Smooth muscle cell (in vitro differentiated cells): Measurements from ENCODE around the gene ISCA2. TPM values are rescaled to one million over a fixed set of nuclear protein-coding genes. Genes with fewer than 3 reads are reported as not detected.
"Not testable (repeated sequence)": the region's sequence is repeated elsewhere in the genome, so short reads cannot be mapped to it uniquely, and the experiment has no call there.

ENCODE experiments used
- DNase-seq: peaks from one replicate; lab custom pipeline; 2025; ENCODE audit not compliant: unreplicated experiment; lab: John Stamatoyannopoulos, UW
- H2AFZ ChIP-seq: fragments of 200-600 bp; sonication (generic); 2 replicates; pipeline ENCODE4 v1.6.0; 2016; ENCODE audit warnings: antibody characterized with exemption, low read depth, mild to moderate bottlenecking
- H3F3A ChIP-seq: fragments of 200-600 bp; sonication (generic); 2 replicates; pipeline ENCODE4 v1.6.0; 2017; ENCODE audit warnings: antibody characterized with exemption, low read depth
- H3K27ac ChIP-seq: fragments of 200-600 bp; sonication (generic); 2 replicates; pipeline ENCODE4 v1.5.1; 2016; ENCODE audit warnings: low read depth, mild to moderate bottlenecking
- H3K27me3 ChIP-seq: fragments of 200-600 bp; sonication (generic); 2 replicates; pipeline ENCODE4 v1.6.1; 2016; ENCODE audit warnings: low read depth, mild to moderate bottlenecking
- H3K36me3 ChIP-seq: fragments of 200-600 bp; sonication (generic); 2 replicates; pipeline ENCODE4 v1.5.1; 2016; ENCODE audit warnings: low read depth
- H3K4me1 ChIP-seq: fragments of 200-600 bp; sonication (generic); 2 replicates; pipeline ENCODE4 v1.5.1; 2016; ENCODE audit warnings: low read depth
- H3K4me2 ChIP-seq: fragments of 200-600 bp; sonication (generic); 2 replicates; pipeline ENCODE4 v1.6.0; 2016; ENCODE audit warnings: mild to moderate bottlenecking
- H3K4me3 ChIP-seq: fragments of 200-600 bp; sonication (generic); 2 replicates; pipeline ENCODE4 v1.5.1; 2016; ENCODE audit warnings: mild to moderate bottlenecking
- H3K79me2 ChIP-seq: fragments of 200-600 bp; sonication (generic); 2 replicates; pipeline ENCODE4 v1.6.0; 2016; ENCODE audit warnings: low read depth, mild to moderate bottlenecking
- H3K9ac ChIP-seq: fragments of 200-600 bp; sonication (generic); 2 replicates; pipeline ENCODE4 v1.6.0; 2016; ENCODE audit warnings: low read depth
- H3K9me3 ChIP-seq: fragments of 200-600 bp; sonication (generic); replicated peaks from 2 replicates; pipeline ENCODE4 v1.5.1; 2016; ENCODE audit warnings: low read depth
- H4K20me1 ChIP-seq: fragments of 200-600 bp; sonication (generic); 2 replicates; pipeline ENCODE4 v1.6.0; 2016; ENCODE audit warnings: low read depth
- CTCF ChIP-seq: fragments of 200-600 bp; sonication (generic); IDR thresholded peaks from 2 replicates; pipeline ENCODE4 v1.5.1; 2017; ENCODE audit warnings: borderline replicate concordance, mild to moderate bottlenecking, antibody characterized with exemption; ENCODE audit not compliant: insufficient read depth, poor library complexity, severe bottlenecking
- WGBS: methylation state at CpG from one replicate; pipeline ENCODE4 v1.1.7; 2016; ENCODE audit warnings: low lambda C conversion rate; 5-methylcytosine and 5-hydroxymethylcytosine counted together
- polyA plus RNA-seq: library from polyadenylated mRNA; unstranded; fragments of >200 nt; fragmentation: Nextera tagmentation; extraction: Ambion mirVana; gene quantifications from 2 replicates; pipeline ENCODE4 v1.2.1, GENCODE V29; 2016
- total RNA-seq: library from RNA; depleted of rRNA; stranded (reverse); fragments of >200 nt; gene quantifications from 2 replicates; pipeline ENCODE4 v1.2.3, GENCODE V29; 2014

The ISCA2 gene
- total RNA-seq, result 15.0 and 23.3 TPM in 2 replicates
- polyA plus RNA-seq, result 65.8 and 79.2 TPM in 2 replicates

GRCh38 chr14:74493343-74494261 is at the start of gene ISCA2:
ISCA2 (plus strand) TSS chr14:74493765; CDS start chr14:74493775, 10 bp downstream.
- H3K79me2 ChIP-seq, result peaks cover 4% of the 10 kb centered on the region
- peak within 1 kb of the TSS; percentile 82 for H3K4me3 ChIP-seq

GRCh38 chr14:74444866-74445265 is 48.7 kb upstream of the ISCA2 start:
- Histone ChIP-seq H3K27ac (no peak overlapping the region), H3K36me3 (no peaks in the 10 kb centered on the region), H3K79me2 (no peaks in the 10 kb centered on the region), H2AFZ (no peak overlapping the region), H3K27me3 (peaks cover 46% of the 10 kb centered on the region), H3K4me1 (no peaks in the 10 kb centered on the region), H3K4me3 (no peak overlapping the region), H3K9me3 (no peaks in the 10 kb centered on the region), H3K4me2 (no peak overlapping the region), H3K9ac (no peak overlapping the region), H4K20me1 (no peaks in the 10 kb centered on the region), H3F3A (no peaks in the 10 kb centered on the region)
- WGBS, result 36% methylated on average over 3 of the region's 3 CpGs
- DNase-seq, result no peak
- no peak for TF ChIP-seq CTCF

More at GRCh38 chr14:74493343-74494261, at the start of gene ISCA2:
- Histone ChIP-seq H3K27me3 (peaks cover 5% of the 10 kb centered on the region), H3K36me3 (no peaks in the 10 kb centered on the region), H3F3A (peaks cover 13% of the 10 kb centered on the region), H3K9ac (peak within 1 kb of the TSS; percentile 83), H3K27ac (peak within 1 kb of the TSS; percentile 64), H3K9me3 (no peaks in the 10 kb centered on the region), H2AFZ (peak within 1 kb of the TSS; percentile 96), H3K4me1 (peaks cover 13% of the 10 kb centered on the region), H4K20me1 (peaks cover 23% of the 10 kb centered on the region), H3K4me2 (peak within 1 kb of the TSS; percentile 93)
- peak; percentile 98 for DNase-seq
- TF ChIP-seq CTCF, result no peak
- under 1% methylated on average over 49 of the region's 73 CpGs for WGBS

- WGBS, result 91% methylated on average over 5 of the region's 5 CpGs
- H4K20me1 ChIP-seq, H3K9ac ChIP-seq, DNase-seq, H3K36me3 ChIP-seq, H3K4me2 ChIP-seq, H3F3A ChIP-seq, H3K79me2 ChIP-seq, H3K4me3 ChIP-seq, H2AFZ ChIP-seq, H3K27ac ChIP-seq, H3K9me3 ChIP-seq, H3K4me1 ChIP-seq: not testable (repeated sequence)
- H3K27me3 ChIP-seq, result peaks cover 20% of the 10 kb centered on the region
Measured at GRCh38 chr14:74454397-74454796, 39.2 kb upstream of the ISCA2 start.

GRCh38 chr14:74456684-74457564 is 36.6 kb upstream of the ISCA2 start:
- H4K20me1 ChIP-seq, result no peaks in the 10 kb centered on the region
- WGBS, result 86% methylated on average over 17 of the region's 17 CpGs
- H3K27me3 ChIP-seq, result peaks cover 15% of the 10 kb centered on the region
- H3K9ac ChIP-seq, result no peak overlapping the region
- no peak overlapping the region for H3K27ac ChIP-seq
- no peak for TF ChIP-seq CTCF
- H3K9me3 ChIP-seq, result no peaks in the 10 kb centered on the region
- no peak overlapping the region for H3K4me3 ChIP-seq
- H2AFZ ChIP-seq, result no peak overlapping the region
- H3F3A ChIP-seq, result no peaks in the 10 kb centered on the region
- no peak overlapping the region for H3K4me2 ChIP-seq
- H3K36me3 ChIP-seq, result no peaks in the 10 kb centered on the region
- H3K4me1 ChIP-seq, result no peaks in the 10 kb centered on the region
- no peaks in the 10 kb centered on the region for H3K79me2 ChIP-seq
- no peak for DNase-seq
